NCI-H82 (cell line): Measurements from ENCODE around the gene IFNLR1.

Experiments
- DNase-seq: peaks from one replicate; lab custom pipeline; 2025; lab: John Stamatoyannopoulos, UW

Gene IFNLR1

DNA sequence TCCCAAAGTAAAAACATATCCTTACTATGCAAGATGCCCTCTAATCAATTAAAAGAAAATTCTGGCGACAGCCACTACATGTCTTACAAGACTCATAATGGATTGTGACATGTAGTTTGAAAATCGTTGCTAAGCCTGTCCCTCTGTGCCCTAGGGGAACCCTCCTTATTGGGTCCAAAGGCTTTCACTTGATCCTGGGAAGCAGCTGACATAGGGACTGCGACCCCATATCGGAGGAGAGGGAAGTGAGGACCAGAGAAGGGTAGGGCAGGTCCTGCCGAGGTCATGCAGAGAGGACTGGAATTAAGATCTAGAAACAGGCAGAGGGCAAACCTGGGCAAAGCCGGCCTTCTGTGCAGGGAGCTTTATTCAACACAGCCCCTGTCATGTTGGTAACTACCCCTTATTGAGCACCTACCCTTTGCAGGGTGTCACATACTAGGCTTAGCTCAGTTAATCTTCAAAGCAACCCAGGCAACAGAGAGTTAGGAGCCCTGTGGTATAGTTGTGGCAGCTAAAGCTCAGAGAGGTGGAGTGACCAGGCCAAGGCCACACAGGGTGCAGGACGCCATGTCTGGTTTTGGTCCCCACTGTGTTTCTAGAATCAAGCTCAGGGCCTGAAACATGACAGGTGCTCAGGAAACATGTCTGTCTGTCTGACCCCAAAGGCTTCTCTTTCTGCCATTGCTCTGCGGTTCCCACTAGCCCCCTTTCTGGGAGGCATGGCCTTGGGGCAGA, 18.4 kb upstream of the IFNLR1 start:
- no peak for DNase-seq

DNA sequence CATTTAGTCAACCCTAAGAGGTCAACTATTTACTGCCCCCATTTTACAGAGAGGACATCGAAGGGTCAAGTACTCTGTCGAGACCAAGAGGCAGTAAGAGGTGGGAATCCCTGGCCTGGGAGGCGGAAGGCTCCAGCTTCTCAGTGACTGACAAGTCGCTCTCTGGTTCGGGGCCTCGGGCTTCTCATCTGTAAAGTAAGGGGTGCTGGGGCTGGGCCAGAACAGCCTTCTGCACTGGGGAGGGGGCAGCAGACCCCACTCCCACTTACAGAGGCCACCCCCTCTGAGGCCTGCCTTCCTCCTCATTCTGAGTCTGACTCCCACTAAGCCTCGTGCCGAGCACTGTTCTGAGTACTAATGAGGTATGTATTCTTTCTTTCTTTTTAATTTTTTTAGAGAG, 17.0 kb upstream of the IFNLR1 start:
- DNase-seq: no peak

DNA sequence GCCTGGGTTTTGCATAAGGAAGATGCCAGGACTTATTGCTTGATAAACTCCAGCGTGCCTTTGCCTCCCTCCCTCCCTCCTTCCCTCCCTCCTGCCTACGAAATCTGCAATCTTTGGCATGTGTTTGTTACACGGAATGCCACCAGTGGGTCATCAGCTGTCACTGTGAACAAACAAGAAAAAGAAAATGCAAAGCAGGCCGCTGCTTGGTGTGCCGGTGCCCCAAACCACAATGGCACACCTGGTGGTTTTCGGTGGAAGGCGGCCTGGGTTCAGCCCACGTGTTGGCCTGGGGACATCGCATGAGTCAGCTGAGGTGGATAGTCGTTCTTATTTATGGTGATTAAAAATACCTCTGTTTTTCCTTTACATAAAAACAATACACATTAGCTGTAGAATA, 16.3 kb upstream of the IFNLR1 start:
- DNase-seq: no peak

DNA sequence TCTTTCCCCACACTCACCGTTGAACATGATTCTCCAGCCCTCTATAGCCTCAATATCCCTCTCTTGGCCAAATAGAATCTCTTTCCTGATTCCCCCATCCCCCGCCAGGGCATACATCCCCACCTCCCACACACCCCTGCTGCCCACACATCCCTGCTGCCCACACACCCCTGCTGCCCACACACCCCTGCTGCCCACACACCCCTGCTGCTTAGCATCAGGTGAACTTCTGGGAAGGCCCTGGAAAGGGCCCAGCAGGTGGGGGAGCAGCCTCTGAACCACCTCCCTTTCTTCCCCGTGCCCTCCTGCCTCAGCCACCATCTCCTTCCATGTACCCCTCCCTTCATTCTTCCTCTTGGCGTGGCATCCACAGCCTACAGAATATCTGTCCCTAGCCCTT, 15.9 kb upstream of the IFNLR1 start:
- DNase-seq: no peak

DNA sequence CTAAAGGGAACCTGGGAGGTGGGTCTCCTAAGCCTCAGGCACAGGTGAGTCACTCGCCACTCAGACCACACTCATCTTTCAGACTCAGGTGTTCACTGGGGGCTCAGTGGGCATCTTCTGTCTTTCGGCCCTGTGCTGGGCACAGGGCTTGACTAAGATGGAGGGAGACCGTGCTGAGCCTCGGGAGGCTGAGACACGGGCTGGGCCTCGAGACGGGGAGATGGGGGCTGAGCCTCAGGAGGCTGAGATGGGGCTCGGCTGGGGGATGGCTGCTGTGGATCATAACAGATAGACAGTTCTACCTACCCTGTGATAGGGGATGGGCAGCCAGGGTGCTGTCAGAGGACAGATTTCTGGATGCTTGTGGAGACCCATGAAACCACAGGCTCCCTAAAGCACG, 15.5 kb upstream of the IFNLR1 start:
- no peak for DNase-seq

DNA sequence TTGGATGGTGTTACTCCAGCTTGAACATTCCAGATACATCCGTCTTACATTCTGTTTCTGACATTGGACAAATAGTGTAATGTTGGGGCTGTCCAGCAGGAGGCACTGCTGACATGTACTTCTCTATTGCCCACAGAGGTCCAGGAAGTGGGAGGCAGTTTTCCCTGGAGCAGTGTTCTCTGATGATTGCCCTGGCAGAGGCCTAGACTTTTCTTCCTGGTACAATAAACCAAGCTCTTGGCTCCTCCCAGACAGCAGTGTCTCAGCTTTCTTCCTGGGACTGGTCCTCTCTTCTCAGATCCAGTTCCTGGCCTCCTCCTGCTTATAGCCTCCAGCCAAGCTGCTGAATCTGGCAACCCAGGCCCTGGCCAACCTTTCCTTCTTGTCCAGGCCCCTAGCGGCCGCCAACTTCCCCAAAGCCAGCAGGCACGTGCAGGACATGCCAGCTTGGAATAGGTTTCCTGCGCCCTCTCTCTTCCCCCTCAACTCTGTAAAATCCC, 14.9 kb upstream of the IFNLR1 start:
- DNase-seq: peak; percentile 87

DNA sequence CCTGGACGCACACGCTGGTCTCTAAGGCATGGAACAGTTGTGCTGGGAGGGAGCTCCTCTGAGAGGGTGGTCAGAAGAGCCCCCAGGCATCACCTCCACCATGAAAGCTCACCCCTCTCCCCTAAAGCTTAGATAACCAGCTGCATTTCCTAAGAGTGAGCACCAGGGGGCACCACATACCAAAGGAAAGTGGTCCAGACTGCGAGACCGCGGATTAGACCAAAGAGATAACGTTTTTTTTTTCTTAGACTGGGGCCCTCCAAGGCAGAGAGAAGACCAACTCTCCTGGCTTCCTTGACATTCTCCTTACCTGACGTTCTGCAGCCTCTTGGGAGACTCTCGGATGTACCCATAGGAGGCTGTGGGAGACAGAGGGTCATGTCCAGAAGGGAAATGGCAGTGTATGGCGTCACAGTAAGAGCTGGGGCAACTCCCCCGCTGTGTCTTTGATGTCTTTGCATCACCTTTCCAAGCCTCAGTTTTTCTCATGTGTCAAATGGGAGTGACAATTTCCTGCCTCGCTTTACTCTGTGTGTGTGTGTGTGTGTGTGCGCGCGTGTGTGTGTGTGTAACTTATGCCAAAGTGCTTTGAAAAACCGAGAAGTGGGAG, 12.3 kb upstream of the IFNLR1 start:
- DNase-seq: peak; percentile 90

DNA sequence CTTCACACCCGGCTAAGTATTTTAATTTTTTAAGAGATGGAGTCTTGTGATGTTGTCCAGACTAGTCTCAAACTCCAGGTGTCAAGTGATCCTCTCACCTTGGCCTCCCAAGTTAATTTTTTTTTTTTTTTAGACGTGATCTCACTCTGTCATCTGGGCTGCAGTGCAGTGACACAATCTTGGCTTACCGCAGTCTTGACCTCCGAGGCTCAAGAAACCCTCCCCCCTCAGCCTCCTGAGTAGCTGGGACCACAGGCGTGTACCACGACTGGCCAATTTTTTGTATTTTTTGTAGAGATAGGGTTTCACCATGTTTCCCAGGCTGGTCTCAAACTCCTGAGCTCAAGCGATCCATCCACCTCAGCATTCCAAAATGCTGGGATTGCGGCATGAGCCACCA, 11.7 kb upstream of the IFNLR1 start:
- DNase-seq: no peak

DNA sequence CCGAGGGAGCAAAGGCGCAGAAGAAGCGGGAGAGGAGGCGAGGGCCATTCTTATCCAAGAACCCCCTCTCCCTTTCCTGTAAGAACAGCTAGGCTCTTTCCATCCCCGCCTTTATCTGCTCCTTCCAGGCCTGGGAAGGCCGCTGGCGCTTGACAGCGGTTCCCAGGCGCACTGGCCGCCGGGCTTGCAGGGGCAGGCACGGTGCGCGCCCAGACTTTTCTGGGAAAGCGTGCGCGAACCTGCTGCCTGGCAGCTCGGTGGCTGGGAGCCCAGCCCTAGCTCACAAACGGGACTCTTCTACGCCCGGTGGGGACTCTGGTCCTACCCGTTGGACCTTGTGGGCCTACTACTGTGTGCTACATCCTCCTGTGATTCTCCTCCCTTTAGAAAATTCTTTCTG, 8.8 kb upstream of the IFNLR1 start:
- no peak for DNase-seq

DNA sequence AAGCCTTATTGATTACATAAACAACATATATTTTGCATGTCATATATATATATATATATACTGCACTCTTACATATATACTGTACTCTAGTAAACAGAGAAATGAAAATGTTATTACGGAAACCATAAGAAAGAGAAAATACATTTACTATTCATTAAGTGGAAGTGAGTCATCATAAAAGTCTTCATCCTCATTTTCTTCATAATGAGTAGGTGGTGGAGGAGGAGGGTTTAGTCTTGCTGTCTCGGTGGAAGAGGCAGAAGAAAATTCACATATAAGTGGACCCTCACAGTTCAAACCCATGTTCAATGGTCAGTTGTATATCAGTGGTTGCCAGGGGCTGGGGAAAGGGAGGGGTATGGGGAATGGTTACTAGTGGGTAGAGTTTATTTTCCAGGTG, 8.0 kb upstream of the IFNLR1 start:
- no peak for DNase-seq

DNA sequence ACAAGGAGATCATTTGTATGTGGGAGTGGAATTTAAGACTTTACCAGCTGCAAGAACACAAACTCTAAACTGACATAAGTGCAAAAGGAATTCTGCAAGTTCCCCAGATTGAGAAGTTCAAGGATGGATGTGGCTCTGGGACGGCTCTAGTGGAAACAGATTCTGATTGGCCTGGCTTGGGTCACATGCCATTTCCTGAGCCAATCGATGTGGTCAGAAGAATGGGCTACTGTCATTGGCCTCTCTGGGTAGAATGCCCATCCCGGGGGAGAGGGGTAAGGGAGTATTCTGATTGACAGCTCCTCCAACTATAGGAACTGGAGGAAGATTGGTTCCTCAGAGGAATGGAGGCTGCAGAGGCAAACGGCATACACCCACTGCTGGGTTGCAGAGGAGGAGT, 6.0 kb upstream of the IFNLR1 start:
- peak; percentile 61 for DNase-seq

DNA sequence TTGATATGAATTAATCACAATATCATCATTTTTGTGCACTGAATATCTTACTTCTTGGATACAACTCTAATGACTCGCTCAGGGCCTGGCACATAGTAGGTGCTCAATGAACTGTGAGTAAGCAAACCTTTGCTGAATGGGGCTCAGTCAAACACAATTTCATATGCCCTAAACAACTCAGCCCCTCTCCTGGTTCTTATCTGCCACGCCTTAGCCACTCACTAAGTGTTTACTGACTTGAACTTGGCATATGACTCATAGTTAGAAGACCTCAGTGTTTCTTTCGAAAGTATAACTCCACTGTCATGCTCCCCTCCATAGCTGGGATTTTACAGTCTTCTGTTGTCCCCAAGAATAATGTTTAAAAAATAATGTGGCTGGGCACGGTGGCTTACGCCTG, 4.8 kb upstream of the IFNLR1 start:
- DNase-seq: no peak

DNA sequence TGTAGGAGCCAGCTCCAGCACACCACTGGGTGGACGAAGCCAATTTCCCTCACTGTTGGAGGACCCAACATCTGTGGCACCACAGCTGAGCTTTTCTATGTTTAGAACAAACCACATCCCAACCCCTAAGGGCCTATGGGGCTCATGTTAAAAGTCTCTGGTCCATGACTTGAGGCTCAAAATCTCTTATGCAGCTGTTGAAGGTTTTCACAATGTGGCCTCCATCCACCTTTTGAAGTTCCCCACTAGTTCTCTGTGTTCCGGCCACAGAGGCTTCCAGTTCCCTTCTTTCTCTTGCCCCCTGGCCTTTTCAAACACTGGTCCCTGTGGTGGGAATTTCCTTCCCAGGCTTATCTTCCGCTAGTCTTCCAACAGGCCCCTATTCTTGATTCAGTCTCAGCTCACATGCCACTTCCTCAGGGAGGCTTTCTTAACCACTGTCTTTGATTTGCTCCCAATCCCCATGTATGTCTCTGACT, 3.9 kb upstream of the IFNLR1 start:
- no peak for DNase-seq

DNA sequence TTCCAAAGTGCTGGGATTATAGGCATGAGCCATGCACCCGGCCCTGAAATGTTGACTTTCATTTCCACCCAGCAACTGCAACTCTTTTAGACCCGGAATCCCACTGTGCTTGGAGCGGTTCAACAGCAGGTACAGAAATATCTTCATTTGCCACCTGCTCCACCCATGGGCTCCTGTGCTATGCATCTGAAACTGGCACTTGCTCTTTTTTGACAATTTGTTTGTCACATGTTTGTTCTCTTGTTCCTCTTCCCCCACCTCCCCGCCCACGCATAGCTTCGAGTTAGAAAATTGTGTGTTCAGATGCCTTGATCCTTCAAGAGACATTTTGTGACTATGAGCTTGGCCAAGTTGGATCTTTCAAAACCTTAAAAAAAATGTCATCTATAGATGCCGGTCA, 2.4 kb upstream of the IFNLR1 start:
- no peak for DNase-seq

DNA sequence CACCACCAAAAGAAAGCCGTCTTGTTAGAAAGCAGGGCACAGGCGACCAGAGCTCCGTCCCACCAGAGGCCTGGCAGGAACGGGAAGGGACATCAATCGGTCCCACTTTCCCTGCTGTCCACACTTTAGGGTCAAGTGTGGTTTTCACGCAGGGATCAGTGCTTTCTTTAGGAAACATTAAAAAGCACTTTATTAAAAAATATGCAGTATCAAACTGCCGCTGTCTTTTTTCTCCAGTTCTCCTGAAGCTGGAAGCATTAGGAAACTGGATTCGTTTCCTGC, 437 bp downstream of the IFNLR1 start:
- no peak for DNase-seq

DNA sequence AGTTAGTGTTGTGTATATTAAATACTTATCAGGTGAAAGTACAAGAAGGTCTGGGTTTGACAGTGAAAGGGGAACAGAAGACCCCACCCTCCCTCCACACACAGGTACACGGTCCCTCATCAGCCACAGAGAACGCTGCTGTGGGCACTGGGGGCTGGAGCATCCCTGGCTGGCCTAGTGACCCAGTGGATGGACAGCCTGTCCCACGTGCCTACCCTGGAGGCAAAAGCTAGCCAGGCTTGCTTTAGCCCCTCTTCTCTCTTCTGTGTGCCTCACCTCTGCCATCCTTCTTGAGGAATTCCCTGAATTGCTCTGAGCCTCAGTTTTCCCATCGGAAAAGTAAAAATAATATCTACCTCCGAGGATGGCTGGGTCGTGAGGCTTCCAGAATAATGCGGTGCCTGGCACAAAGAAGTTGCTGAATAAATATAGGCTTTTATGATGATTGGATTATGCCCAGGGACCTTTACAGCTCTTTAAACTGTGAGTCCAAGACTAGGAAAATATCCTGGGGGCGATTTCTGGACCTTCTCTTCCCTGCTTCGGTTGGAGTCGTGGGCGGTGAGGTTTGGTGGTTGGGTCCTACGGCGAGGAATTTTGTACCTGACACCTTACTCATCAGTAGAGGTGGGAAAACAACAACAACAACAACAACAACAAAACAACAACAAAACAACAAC, 918 bp downstream of the IFNLR1 start:
- DNase-seq: no peak

DNA sequence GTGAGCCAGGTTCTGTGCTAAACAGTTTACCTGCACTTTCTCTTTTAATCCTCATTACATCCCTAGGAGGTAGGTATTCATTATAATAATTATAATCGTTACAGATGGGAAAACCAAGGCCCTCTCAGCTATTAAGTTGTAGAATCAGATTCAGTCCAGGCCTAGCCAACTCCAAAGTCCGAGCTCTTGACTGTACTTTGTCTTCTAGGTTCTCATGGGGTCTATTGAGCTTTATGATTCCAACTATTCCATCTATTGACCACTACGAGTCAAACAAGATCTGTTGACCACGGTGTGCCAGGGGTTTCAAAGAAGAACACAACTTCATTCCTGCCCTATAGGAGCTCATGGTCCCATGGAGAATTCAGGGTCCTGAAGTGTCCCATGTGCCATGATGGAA, 2.0 kb downstream of the IFNLR1 start:
- no peak for DNase-seq

DNA sequence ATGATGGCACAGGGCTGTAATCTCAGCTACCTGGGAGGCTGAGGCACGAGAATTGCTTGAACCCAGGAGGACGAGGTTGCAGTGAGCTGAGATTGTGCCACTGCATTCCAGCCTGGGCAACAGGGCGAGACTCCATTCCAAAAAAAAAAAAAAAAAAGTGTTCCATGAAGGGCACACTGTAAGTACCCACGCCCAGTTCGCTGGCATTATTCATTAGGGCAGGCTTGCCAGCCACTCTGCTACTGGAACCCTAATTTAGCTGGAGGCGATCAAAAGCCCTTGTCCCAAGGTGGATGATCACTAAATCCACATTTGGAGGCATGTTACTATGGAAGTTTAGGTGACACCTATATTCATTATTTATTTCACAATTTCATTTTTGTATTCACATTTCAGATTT, 5.0 kb downstream of the IFNLR1 start:
- DNase-seq: no peak

DNA sequence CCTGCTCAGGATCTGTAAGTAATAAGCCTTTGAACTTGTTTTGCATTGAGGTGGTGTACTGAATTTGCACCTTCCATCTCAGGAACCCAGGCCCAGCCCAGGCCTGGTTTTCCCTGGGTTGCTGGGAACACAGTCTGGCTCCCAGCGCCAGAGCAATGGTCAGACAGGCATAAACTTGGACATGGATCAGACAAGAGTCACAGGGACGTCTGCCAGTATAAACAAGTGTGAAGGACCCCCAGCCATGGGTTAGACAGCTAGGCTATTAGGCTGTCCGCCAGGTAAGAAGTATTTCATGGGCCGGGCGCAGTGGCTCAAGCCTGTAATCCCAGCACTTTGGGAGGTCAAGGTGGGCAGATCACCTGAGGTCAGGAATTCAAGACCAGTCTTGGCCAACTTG, 5.5 kb downstream of the IFNLR1 start:
- DNase-seq: no peak

DNA sequence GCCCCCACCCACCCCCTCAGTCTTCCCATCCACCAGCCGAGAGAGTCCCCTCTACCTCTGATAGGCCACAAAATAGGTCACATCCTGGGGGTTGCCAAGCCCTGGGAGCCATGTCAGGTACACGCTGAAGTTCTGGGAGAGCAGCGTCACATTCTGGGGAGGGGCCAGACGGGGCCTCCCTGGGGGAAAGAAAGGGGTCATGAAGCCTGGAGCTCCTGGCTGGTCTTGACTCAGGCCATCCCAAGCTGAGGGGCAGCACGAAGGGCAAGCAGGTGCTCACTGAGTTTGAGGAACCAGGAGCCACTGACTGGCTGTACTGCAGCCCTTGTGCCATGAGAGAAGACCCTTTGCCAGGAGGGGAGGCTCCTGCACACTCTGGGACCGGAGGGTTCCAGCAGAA, 6.4 kb downstream of the IFNLR1 start:
- DNase-seq: no peak

DNA sequence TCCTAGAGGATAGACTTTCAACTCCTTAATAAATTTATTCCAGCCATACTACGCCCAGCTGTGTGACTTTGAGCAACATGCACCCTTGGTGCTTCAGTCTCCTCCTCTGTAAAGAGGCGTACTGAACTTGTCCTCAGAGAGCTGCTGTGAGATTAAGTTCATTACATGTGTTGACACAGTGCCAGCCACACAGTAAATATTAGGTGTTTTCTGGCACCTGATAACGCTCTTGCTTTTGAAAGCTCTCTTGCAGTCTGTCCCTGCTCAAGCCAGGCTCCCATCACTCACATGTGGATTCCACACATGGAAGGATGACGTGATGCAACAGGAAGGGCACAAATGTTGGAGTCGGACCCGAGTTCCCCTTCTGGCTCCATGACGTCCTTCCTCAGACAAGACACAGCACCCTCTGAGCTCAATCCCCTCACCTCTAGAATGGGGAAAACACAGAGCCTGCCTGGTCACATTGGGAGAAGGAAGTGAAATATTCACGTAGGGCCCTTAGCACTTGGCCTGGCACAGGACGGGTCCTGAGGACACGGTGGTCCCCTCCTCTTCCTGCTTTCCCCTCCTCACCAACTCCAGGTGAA, 7.7 kb downstream of the IFNLR1 start:
- DNase-seq: no peak

DNA sequence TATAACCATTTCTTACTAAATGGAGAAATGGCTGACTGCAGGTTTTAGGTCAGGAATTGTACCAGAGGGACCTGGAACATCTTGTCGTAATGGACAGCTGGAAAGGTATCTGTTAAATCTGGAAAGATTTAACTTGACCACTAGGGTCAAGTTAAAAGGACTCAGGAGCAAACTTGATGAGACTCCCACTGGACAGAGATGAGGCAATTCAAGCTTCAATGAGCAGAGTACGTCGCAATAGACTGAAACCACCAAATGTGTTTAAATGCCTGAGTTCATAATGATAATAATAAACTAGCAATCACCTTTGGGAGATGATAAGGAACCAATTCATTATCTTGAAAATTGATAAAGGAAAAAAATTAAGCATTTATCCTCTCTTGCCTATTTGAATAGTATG, 8.7 kb downstream of the IFNLR1 start:
- no peak for DNase-seq

DNA sequence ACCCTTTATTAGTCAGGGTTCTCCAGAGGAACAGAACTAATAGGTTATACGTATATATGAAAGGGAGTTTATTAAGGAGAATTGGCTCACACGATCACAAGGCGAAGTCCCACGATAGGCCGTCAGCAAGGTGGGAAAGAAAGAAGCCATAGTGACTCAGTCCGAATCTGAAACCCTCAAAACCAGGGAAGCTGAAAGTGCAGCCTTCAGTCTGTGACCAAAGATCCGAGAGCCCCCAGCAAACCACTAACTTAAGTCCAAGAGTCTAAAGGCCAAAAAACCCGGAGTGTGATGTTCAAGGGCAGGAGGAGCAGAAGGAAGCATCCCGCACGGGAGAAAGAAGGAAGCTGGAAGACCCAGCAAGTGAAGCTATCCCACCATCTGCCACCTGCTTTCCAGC, 9.9 kb downstream of the IFNLR1 start:
- no peak for DNase-seq
